NOMO-1 treated with dmso at 0.1 percent for 144 hours (cell line): Measurements from ENCODE around the gene TADA3.

Experiments used
- DNase-seq: peaks from one replicate; lab custom pipeline; 2025; ENCODE audit not compliant: unreplicated experiment; lab: John Stamatoyannopoulos, UW

Gene TADA3, protein sequence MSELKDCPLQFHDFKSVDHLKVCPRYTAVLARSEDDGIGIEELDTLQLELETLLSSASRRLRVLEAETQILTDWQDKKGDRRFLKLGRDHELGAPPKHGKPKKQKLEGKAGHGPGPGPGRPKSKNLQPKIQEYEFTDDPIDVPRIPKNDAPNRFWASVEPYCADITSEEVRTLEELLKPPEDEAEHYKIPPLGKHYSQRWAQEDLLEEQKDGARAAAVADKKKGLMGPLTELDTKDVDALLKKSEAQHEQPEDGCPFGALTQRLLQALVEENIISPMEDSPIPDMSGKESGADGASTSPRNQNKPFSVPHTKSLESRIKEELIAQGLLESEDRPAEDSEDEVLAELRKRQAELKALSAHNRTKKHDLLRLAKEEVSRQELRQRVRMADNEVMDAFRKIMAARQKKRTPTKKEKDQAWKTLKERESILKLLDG

GRCh38 chr3:9792405-9793160 is at the start of gene TADA3, which contains the start of gene ARPC4:
Gene TADA3 (minus strand): TSS chr3:9792473. CDS start chr3:9791466, 1,007 bp downstream.
Gene ARPC4 (plus strand): TSS chr3:9793082. CDS start chr3:9793122, 40 bp downstream.
- DNase-seq: peak; percentile 98

GRCh38 chr3:9841015-9841414 is 48.7 kb upstream of the TADA3 start:
- DNase-seq: no peak

DNA sequence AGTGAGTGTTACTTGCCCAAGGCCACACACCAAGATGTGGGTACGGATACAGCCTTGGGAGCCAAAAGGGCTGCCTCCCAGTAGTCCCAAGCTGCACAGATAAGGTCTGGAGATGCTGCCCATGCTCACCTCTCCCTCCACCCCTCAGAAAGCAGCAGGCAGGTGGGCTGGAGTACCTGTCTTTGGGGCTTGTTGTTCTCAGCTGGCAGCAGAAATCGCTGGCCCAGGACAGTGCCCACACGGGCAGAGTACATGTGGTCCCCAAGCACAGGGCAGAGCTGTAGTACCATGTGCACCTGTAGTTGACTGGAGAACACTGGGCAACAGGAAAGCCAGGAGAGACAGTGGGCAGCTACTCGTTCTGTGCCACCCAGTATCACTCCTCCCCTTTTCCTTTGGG is 46.6 kb upstream of the TADA3 start:
- DNase-seq: no peak

DNA sequence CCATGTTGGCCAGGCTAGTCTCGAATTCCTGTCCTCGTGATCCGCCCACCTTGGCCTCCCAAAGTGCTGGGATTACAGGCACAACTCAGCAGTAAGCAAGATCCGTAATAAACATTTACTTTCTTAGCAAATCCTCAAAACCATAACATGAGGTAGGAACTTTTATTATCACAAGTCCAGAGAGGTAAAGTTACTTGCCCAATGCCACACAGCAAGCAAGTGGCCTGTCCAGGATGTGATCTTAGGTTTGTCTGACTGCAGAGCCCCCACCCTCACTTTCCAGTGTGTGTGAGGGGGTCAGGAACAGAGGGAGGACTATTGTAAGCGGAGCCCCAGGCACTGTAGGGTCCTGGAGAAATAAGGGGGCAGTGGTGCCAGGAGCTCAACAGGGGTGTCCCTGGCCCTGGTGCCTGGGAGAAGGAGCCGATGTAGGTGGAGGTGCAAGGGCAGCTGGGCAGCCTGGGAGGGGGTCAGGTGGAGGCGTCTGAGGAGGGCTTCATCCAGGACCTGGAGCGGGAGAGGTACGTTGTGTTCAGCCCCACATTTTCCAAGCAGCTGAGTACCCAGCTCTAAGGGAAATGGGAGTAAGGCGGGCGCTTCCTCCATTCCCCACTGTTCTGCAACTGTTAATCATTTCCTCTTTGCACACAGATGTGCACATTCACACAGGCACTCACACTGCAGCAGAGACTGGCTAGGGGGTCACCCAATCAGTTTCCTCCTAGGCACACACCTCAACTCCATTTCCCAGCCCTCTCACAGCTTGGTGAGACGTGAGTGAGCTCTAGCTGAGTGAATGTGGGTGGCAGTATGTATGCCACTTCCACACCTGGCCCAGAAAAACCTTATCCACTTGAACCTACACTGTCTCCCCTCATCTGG is 45.7 kb upstream of the TADA3 start:
- no peak for DNase-seq

DNA sequence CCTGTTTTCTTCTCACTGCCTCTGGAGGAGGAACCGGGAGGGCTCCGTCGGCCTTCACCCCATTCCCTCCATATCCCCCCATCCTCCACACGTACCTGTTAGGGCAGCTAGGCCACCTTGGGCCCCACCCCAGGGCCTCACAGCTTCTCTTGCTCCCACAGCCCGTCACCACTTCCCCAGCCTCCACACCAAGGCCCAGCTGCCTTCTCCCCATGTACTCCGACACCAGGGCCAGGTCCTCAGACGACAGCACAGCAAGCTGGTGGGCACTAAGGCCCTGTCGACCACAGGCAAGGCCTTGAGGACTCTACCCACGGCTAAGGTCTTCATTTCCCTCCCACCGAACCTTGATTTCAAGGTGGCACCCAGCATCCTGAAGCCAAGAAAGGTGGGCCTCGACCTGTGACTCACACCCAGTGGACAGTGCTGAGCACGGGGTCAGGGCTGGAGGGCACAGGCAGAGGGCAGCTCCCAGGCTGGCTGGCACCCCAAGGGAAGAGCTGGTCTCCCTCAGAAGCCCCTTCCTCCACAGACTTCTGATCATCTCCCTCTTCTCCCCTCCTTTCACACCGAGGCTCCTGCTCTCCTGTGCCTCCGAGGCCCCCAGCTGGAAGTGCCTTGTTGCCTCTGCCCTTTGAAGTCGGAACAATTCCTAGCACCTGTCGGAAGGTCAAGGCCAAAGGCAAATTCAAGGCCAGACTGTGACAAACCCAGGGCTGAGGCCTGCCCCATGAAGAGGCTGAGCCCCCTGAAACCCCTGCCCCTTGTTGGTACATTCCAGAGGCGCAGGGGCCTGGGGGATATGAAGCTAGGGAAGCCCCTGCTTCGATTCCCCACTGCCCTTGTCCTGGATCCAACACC is 42.5 kb upstream of the TADA3 start:
- DNase-seq: no peak

DNA sequence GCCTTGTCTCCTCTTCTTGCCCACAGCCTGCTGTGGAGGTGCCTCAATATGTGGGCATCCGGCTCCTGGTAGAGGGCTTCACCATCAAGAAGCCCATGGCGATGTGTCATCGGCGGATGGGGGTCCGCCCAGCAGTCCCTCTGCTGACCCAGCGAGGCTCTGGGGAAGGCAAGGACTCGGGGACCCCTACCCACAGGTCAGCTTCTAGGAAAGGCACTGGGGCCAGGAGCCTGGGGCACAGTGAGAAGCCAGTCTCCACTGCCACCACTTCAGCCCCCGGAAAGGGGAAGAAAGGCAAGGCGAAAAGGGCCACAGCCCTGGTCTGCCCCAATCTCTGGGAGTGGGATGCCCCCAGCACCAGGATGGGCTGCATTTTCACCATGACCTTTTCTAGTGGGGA is 40.8 kb upstream of the TADA3 start:
- no peak for DNase-seq

DNA sequence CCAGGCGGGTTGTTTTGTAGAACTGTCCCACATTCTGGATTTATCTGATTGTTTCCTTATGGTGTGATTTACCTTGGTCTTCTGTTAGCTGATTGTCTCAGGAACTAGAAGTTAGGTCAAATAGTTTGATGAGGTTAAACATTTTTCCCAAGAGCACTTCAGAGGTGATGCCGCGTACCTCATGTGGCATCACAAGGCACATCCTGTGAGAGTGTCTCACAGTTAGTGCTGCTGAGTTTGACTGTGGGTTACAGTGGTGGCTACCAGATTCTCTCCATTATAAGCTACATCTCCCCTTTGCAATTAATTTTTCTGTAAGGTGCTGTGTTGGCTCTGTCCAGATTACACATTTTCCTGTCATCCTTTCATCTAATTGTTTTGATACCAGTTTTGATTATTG is 39.0 kb upstream of the TADA3 start:
- DNase-seq: no peak

DNA sequence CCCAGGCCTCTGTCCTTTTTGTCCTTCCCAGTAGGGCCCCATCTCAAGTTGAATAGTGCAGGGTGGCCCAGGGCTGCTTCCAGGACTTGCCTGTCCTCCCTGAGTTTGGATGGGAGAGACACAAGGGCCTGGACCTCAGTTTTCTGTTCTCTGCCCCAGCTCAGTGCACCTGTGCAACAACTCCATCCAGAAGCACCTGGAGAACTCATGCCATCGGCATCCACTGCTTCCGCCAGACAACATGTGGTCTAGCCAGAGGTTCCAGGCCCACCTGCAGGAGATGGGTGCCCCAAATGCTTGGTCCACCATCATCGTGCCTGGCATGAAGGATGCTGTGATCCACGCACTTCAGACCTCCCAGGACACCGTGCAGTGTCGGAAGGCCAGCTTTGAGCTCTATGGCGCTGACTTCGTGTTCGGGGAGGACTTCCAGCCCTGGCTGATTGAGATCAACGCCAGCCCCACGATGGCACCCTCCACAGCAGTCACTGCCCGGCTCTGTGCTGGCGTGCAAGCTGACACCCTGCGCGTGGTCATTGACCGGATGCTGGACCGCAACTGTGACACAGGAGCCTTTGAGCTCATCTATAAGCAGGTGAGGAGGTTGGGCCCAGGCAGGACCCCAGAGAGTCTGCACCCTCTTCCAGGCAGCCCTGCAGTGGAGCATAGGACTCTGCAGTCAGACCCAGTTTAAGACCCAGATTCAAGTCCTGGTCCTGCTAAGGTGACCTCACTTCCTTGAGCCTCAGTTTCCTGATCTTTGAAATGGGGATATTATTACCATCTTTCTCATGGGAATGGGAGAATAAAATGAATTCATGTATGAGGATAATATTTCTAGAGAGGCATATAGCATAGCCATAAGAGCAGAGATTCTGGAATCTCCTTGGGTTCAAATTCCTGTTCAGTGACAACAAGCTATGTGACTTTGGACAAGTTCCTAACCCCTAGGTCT is 36.8 kb upstream of the TADA3 start:
- no peak for DNase-seq

GRCh38 chr3:9826815-9827573 is 34.7 kb upstream of the TADA3 start:
- DNase-seq: no peak

- DNase-seq: no peak
These were observed 33.3 kb upstream of the TADA3 start for GRCh38 chr3:9825451-9826040.

DNA sequence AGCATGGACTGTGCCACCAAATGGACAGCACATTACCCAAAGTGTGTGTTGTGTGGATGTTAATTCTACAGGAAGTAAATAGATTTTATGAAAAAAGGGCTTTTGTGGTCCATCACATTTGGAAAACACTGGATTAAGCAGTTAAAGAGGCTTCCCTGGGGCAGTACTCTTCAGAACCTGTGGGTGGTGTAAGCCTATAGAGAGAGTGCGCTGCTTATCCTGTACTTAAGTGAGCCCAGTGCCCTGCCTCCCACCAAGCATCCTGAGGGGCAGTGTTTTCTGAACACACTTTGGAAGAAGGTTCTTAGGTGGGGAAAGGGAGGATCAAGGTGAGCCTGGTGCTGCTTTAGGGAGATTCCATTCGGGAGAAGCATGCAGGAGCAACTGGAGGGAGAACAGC is 28.7 kb upstream of the TADA3 start:
- no peak for DNase-seq

DNA sequence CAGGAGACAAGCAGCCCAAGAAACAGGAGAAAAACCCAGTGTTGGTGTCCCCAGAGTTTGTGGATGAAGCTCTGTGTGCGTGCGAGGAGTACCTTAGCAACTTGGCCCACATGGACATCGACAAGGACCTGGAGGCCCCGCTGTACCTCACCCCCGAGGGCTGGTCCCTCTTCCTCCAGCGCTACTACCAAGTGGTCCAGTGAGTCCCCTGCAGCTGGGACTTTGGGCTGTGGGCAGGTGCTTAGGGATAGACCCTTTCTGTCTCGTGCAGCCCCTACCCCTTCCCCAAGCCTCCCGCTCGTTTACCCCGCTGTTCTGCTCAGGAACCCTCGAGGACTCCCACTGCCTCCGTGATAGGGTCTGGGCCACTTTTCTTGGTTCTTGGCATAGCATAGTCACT is 28.3 kb upstream of the TADA3 start:
- no peak for DNase-seq

DNA sequence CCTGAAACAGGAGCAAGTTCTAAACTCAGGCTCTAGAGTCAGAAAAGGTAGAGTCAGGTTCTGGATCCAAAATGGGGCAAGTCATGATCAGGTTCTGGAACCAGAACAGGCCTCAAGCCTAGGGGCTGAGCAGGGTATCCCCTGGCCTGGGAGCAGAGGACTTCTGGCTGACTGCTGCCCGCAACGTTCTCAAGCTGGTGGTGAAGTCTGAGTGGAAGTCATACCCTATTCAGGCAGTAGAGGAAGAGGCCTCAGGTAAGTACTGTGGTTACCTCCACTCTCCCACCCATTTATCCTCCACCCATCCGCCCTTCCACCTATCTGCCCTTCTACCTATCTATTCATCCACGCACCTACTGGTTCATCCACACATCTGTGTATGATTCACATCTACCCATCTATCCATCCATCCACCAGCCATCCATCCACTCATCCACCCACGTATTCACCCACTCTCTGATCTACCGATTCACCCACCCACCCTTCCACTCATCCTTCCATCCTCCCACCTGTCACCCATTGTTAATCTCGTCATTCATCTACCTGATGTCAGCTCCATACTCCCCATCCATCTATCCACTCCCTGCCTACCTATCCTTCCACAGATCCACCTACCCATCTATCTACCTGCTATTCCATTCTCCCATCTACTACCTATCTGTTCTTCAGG is 26.5 kb upstream of the TADA3 start:
- DNase-seq: no peak

GRCh38 chr3:9817436-9817835 is 25.2 kb upstream of the TADA3 start:
- DNase-seq: no peak

DNA sequence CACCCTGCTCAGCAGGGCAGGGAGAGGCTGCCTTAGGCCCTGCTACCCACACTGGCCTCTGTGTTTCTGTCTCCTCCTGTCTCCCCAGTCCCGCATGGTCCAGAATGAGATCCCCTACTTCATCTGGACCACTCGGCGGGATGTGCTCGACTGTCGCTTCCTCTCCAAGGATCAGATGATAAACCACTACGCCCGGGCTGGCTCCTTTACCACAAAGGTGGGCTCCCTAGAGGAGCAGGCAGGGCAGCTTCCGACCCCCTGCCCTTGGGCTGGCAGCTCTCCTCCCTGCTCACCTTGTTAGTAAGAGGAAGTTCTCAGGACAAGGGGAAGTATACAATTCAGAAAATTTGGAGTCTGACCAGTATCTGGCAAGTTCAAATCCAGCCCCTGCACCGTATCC is 23.7 kb upstream of the TADA3 start:
- no peak for DNase-seq

GRCh38 chr3:9812870-9813483 is 20.7 kb upstream of the TADA3 start:
- DNase-seq: no peak

DNA sequence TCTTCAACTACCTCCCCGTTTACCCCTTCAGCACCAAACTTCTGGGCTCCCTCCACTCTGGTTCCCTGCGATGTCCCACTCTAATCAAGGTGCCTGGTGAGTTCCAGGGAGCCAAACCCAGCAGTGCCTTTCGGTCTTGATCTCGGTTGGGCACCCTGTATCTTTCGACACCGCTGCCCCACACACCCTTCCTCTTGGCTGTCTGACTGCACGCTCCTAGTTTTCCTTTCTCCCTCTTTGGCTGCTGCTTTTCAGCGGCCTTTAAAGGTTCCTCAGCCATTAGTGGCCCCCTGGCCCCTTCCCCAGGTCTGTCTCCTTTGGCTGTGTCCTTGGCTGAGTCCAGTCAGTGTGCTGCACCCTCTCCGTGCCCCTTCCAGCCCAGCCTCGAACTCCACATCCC is 18.6 kb upstream of the TADA3 start:
- DNase-seq: no peak
